GM23248 (cell line): Measurements from ENCODE around the gene NOSIP. TPM values are rescaled to one million over a fixed set of nuclear protein-coding genes. Genes with fewer than 3 reads are reported as not detected.

Experiments
- DNase-seq: peaks from one replicate; pipeline ENCODE4 v3.0.0-alpha.2; 2015
- H2AFZ ChIP-seq: fragments of 200-600 bp; sonication (generic); 2 replicates; pipeline ENCODE4 v1.6.1; 2016; ENCODE audit warnings: antibody characterized with exemption
- H3F3A ChIP-seq: fragments of 200-600 bp; sonication (generic); 2 replicates; pipeline ENCODE4 v1.6.1; 2016; ENCODE audit warnings: mild to moderate bottlenecking, antibody characterized with exemption, mixed run types; ENCODE audit not compliant: insufficient read depth
- H3K27ac ChIP-seq: fragments of 200-600 bp; sonication (generic); 2 replicates; pipeline ENCODE4 v1.5.1; 2016; ENCODE audit warnings: mild to moderate bottlenecking
- H3K27me3 ChIP-seq: fragments of 200-600 bp; sonication (generic); replicated peaks from 2 replicates; pipeline ENCODE4 v1.6.1; 2016; ENCODE audit warnings: mild to moderate bottlenecking; ENCODE audit not compliant: insufficient read depth
- H3K36me3 ChIP-seq: fragments of 200-600 bp; sonication (generic); 2 replicates; pipeline ENCODE4 v1.6.1; 2016; ENCODE audit warnings: low read depth, mild to moderate bottlenecking
- H3K4me1 ChIP-seq: fragments of 200-600 bp; sonication (generic); 2 replicates; pipeline ENCODE4 v1.6.1; 2016; ENCODE audit warnings: mild to moderate bottlenecking; ENCODE audit not compliant: insufficient read depth
- H3K4me2 ChIP-seq: fragments of 200-600 bp; sonication (generic); one replicate; pipeline ENCODE4 v1.6.1; 2016; ENCODE audit warnings: mild to moderate bottlenecking; ENCODE audit not compliant: unreplicated experiment
- H3K4me3 ChIP-seq: fragments of 200-600 bp; sonication (generic); 2 replicates; pipeline ENCODE4 v1.5.1; 2016; ENCODE audit warnings: mild to moderate bottlenecking
- H3K79me2 ChIP-seq: fragments of 200-600 bp; sonication (generic); 2 replicates; pipeline ENCODE4 v1.6.1; 2016; ENCODE audit warnings: mild to moderate bottlenecking; ENCODE audit not compliant: insufficient read depth
- H3K9ac ChIP-seq: fragments of 200-600 bp; sonication (generic); 2 replicates; pipeline ENCODE4 v1.6.1; 2016; ENCODE audit warnings: mild to moderate bottlenecking
- H3K9me2 ChIP-seq: fragments of 200-600 bp; sonication (generic); 2 replicates; pipeline ENCODE4 v1.6.1; 2016; ENCODE audit warnings: mixed run types, mild to moderate bottlenecking, moderate library complexity; ENCODE audit not compliant: insufficient read depth
- H3K9me3 ChIP-seq: fragments of 200-600 bp; sonication (generic); one replicate; pipeline ENCODE4 v1.6.1; 2017; ENCODE audit warnings: low read depth
- H4K20me1 ChIP-seq: fragments of 200-600 bp; sonication (generic); 2 replicates; pipeline ENCODE4 v1.6.0; 2016; ENCODE audit not compliant: insufficient read depth
- EZH2 ChIP-seq: fragments of 200-600 bp; sonication (generic); IDR thresholded peaks from 2 replicates; pipeline ENCODE4 v1.6.1; 2018; ENCODE audit warnings: antibody characterized with exemption, mild to moderate bottlenecking; ENCODE audit not compliant: insufficient read depth, poor library complexity, severe bottlenecking
- EZH2phosphoT487 ChIP-seq: fragments of 200-600 bp; sonication (generic); IDR thresholded peaks from 2 replicates; pipeline ENCODE4 v1.6.1; 2018; ENCODE audit warnings: antibody characterized with exemption, moderate library complexity, mild to moderate bottlenecking, low read depth; ENCODE audit not compliant: insufficient read depth
- WGBS, 2 experiments: methylation state at CpG; one replicate each; pipeline ENCODE4 v1.1.6; 2015 to 2017; ENCODE audit warnings: low lambda C conversion rate in 2 of 2, low coverage in 1 of 2; ENCODE audit errors: missing lambda C conversion rate in 2 of 2; 5-methylcytosine and 5-hydroxymethylcytosine counted together
- in situ Hi-C: fragments of 300-500 bp; cut with MboI; formaldehyde crosslinking; loops from 2 replicates; pipeline ENCODE4 v1.15.0; 2020
- polyA plus RNA-seq: library from polyadenylated mRNA; unstranded; fragments of >200 nt; fragmentation: Nextera tagmentation; extraction: Ambion mirVana; gene quantifications from 2 replicates; pipeline ENCODE4 v1.2.1, GENCODE V29; 2016
- total RNA-seq: library from RNA; depleted of rRNA; stranded (reverse); fragments of >200 nt; shearing (Covaris generic); gene quantifications from 2 replicates; pipeline ENCODE4 v1.2.3, GENCODE V29; 2014

Gene NOSIP
- total and polyA plus RNA-seq, 2 experiments from 2014 or later: 53.2 to 84.3 TPM

- no peak for TF ChIP-seq EZH2phosphoT487
- no peak for TF ChIP-seq EZH2
- WGBS, 2 experiments: 86 to 90% methylated on average over 16 of the region's 16 CpGs
- H3K27ac ChIP-seq: no peak overlapping the region
- H3K36me3 ChIP-seq: peaks cover 30% of the 10 kb centered on the region
- in situ Hi-C loops: no loop called here
- no peaks in the 10 kb centered on the region for H3K27me3 ChIP-seq
- no peaks in the 10 kb centered on the region for H3K9me3 ChIP-seq
- H3F3A ChIP-seq: peaks cover 67% of the 10 kb centered on the region
- no peak overlapping the region for H3K4me3 ChIP-seq
- H4K20me1 ChIP-seq: no peaks in the 10 kb centered on the region
- H3K4me2 ChIP-seq: no peak overlapping the region
- no peaks in the 10 kb centered on the region for H3K9me2 ChIP-seq
- no peak for DNase-seq
- peaks cover 7% of the 10 kb centered on the region; the same call in 1 of the 2 replicates for H3K4me1 ChIP-seq
- H2AFZ ChIP-seq: no peak overlapping the region
- peaks cover 4% of the 10 kb centered on the region; the same call in 1 of the 2 replicates for H3K79me2 ChIP-seq
- H3K9ac ChIP-seq: no peak overlapping the region
These were observed 37.9 kb downstream of the NOSIP start for GRCh38 chr19:49542446-49542845.

DNA sequence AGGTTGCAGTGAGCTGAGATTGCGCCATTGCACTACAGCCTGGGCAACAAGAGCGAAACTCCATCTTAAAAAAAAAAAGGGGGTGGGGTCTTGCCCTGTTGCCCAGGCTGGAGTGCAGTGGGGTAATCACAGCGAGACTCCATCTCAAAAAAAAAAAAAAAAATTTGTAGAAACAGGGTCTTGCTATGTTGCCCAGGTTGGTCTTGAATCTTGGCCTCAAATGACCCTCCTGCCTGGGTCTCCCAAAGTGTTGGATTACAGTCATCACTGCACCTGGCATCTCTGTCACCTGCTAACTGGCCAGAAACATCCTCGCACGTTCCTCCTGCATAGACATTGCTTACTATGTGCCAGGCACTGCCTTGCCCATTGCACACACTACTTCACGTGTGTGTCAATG, 38.4 kb downstream of the NOSIP start:
- Histone ChIP-seq H3K4me3 (no peak overlapping the region), H3K36me3 (peaks cover 35% of the 10 kb centered on the region), H3K9me3 (no peaks in the 10 kb centered on the region), H3K79me2 (peaks cover 4% of the 10 kb centered on the region; the same call in 1 of the 2 replicates), H3K4me2 (no peak overlapping the region), H3K9me2 (no peaks in the 10 kb centered on the region), H4K20me1 (no peaks in the 10 kb centered on the region), H3K27ac (no peak overlapping the region), H2AFZ (no peak overlapping the region), H3K9ac (no peak overlapping the region), H3F3A (peaks cover 61% of the 10 kb centered on the region), H3K4me1 (peaks cover 7% of the 10 kb centered on the region; the same call in 1 of the 2 replicates), H3K27me3 (no peaks in the 10 kb centered on the region)
- in situ Hi-C loops: no loop called here
- TF ChIP-seq EZH2phosphoT487 (no peak), EZH2 (no peak)
- no peak for DNase-seq
- 83 to 85% methylated on average over 5 to 6 of the region's 6 CpGs for WGBS, 2 experiments

DNA sequence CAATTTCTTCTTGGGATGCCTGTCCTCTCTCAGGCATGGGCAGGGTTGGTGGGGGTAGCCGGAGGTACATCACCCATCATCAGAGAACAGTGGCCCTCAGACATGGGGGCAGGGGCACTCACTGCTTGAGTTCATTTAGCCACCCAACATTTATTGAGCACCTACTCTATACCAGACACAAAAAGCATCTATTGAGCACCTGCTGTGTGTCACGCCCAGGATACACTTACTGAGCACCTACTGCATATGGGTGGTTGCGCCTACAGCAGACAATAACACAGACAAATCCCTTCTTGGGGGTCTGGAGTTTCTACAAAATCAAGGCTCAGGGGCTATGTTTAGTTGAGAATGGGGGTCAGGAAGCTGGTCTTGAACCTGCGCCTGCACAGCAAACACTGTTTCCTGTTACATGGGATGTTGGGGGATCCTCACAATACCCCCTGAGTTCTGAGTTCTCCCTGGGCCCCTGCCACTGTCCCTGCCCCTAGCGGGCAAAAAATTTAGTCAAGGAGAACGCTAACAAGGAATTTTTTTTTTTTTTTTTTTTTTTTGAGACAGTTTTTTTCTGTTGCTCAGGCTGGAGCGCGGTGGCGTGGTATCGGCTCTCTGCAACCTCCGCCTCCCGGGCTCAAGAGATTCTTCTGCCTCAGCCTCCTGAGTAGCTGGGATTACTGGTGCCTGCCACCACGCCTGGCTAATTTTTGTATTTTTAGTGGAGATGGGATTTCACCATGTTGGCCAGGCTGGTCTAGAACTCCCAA, 41.0 kb downstream of the NOSIP start:
- in situ Hi-C loops: no loop called here
- H3K36me3 ChIP-seq: peaks cover 45% of the 10 kb centered on the region
- no peak overlapping the region for H3K4me3 ChIP-seq
- peaks cover 48% of the 10 kb centered on the region for H3F3A ChIP-seq
- no peak overlapping the region for H3K27ac ChIP-seq
- H2AFZ ChIP-seq: no peak overlapping the region
- TF ChIP-seq EZH2 (no peak), EZH2phosphoT487 (no peak)
- H3K4me2 ChIP-seq: no peak overlapping the region
- H3K9me3 ChIP-seq: no peaks in the 10 kb centered on the region
- no peaks in the 10 kb centered on the region for H3K27me3 ChIP-seq
- peaks cover 16% of the 10 kb centered on the region; the same call in 1 of the 2 replicates for H3K79me2 ChIP-seq
- H3K9me2 ChIP-seq: no peaks in the 10 kb centered on the region
- no peak for DNase-seq
- WGBS, 2 experiments: 94 to 95% methylated on average over 13 of the region's 13 CpGs
- no peak overlapping the region for H3K9ac ChIP-seq
- H3K4me1 ChIP-seq: no peaks in the 10 kb centered on the region
- H4K20me1 ChIP-seq: no peaks in the 10 kb centered on the region

- H3K4me3 ChIP-seq: no peak overlapping the region
- DNase-seq: no peak
- H3K27me3 ChIP-seq: no peaks in the 10 kb centered on the region
- no peak overlapping the region for H2AFZ ChIP-seq
- WGBS, 2 experiments: 87 to 90% methylated on average over 4 to 5 of the region's 5 CpGs
- no peaks in the 10 kb centered on the region for H3K9me2 ChIP-seq
- no peaks in the 10 kb centered on the region for H3K4me1 ChIP-seq
- H3K9ac ChIP-seq: no peak overlapping the region
- H4K20me1 ChIP-seq: no peaks in the 10 kb centered on the region
- H3K27ac ChIP-seq: no peak overlapping the region
- H3K79me2 ChIP-seq: peaks cover 19% of the 10 kb centered on the region; the same call in 1 of the 2 replicates
- H3K36me3 ChIP-seq: peaks cover 47% of the 10 kb centered on the region
- H3K4me2 ChIP-seq: no peak overlapping the region
- peaks cover 43% of the 10 kb centered on the region for H3F3A ChIP-seq
- in situ Hi-C loops: no loop called here
- no peak for TF ChIP-seq EZH2
- no peak for TF ChIP-seq EZH2phosphoT487
- H3K9me3 ChIP-seq: no peaks in the 10 kb centered on the region
These were observed 41.7 kb downstream of the NOSIP start for GRCh38 chr19:49538643-49539042.
